ENCODE results near the gene CPD. TPM values are rescaled to one million over a fixed set of nuclear protein-coding genes. Genes with fewer than 3 reads are reported as not detected.

CPD gene
- total and polyA plus RNA-seq, 4 donors: 19.1 to 139 (median 58.8) TPM

DNA sequence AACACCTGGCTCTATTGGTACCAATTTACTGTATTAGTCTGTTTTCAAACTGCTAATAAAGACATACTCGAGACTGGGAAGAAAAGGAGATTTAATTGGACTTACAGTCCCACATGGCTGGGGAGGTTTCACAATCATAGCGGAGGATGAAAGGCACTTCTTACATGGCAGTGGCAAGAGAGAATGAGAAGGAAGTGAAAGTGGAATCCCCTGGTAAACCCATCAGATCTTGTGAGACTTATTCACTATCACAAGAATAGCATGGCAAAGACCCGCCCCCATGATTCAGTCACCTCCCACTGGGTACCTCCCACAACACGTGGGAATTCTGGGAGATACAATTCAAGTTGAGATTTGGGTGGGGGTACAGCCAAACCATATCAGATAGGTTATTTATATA, 75.9 kb downstream of the CPD start:
- H3K36me3 ChIP-seq (ENCODE audit: control insufficient read depth in 4 of 4, insufficient read depth in 3 of 4, low read depth in 1 of 4, low read length in 3 of 4): peaks cover 7 to 19% (median 12%) of the 10 kb centered on the region in 4 donors
- no peaks in the 10 kb centered on the region for H3K27me3 ChIP-seq (ENCODE audit: control insufficient read depth in 4 of 4, insufficient read depth in 4 of 4, low read length in 3 of 4)
- no peak for TF ChIP-seq GABPA (IDR thresholded peaks at IDR 0.05 in 1 of 2, conservative IDR thresholded peaks at IDR 0.05 in 1 of 2)
- no peak for TF ChIP-seq EGR1 (IDR thresholded peaks at IDR 0.05; ENCODE audit: low read depth in 2 of 2)
- TF ChIP-seq FOXA1 (IDR thresholded peaks at IDR 0.05): no peak
- no peak for TF ChIP-seq YY1 (IDR thresholded peaks at IDR 0.05)
- TF ChIP-seq, protein P1, sequence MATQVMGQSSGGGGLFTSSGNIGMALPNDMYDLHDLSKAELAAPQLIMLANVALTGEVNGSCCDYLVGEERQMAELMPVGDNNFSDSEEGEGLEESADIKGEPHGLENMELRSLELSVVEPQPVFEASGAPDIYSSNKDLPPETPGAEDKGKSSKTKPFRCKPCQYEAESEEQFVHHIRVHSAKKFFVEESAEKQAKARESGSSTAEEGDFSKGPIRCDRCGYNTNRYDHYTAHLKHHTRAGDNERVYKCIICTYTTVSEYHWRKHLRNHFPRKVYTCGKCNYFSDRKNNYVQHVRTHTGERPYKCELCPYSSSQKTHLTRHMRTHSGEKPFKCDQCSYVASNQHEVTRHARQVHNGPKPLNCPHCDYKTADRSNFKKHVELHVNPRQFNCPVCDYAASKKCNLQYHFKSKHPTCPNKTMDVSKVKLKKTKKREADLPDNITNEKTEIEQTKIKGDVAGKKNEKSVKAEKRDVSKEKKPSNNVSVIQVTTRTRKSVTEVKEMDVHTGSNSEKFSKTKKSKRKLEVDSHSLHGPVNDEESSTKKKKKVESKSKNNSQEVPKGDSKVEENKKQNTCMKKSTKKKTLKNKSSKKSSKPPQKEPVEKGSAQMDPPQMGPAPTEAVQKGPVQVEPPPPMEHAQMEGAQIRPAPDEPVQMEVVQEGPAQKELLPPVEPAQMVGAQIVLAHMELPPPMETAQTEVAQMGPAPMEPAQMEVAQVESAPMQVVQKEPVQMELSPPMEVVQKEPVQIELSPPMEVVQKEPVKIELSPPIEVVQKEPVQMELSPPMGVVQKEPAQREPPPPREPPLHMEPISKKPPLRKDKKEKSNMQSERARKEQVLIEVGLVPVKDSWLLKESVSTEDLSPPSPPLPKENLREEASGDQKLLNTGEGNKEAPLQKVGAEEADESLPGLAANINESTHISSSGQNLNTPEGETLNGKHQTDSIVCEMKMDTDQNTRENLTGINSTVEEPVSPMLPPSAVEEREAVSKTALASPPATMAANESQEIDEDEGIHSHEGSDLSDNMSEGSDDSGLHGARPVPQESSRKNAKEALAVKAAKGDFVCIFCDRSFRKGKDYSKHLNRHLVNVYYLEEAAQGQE (IDR thresholded peaks at IDR 0.05): no peak
- no peak for TF ChIP-seq HNF4A (conservative IDR thresholded peaks at IDR 0.05)
- TF ChIP-seq, protein P2, sequence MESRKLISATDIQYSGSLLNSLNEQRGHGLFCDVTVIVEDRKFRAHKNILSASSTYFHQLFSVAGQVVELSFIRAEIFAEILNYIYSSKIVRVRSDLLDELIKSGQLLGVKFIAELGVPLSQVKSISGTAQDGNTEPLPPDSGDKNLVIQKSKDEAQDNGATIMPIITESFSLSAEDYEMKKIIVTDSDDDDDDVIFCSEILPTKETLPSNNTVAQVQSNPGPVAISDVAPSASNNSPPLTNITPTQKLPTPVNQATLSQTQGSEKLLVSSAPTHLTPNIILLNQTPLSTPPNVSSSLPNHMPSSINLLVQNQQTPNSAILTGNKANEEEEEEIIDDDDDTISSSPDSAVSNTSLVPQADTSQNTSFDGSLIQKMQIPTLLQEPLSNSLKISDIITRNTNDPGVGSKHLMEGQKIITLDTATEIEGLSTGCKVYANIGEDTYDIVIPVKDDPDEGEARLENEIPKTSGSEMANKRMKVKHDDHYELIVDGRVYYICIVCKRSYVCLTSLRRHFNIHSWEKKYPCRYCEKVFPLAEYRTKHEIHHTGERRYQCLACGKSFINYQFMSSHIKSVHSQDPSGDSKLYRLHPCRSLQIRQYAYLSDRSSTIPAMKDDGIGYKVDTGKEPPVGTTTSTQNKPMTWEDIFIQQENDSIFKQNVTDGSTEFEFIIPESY (IDR thresholded peaks at IDR 0.05): no peak
- TF ChIP-seq RAD21 (IDR thresholded peaks at IDR 0.05): no peak
- TF ChIP-seq, protein P3, sequence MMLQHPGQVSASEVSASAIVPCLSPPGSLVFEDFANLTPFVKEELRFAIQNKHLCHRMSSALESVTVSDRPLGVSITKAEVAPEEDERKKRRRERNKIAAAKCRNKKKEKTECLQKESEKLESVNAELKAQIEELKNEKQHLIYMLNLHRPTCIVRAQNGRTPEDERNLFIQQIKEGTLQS (IDR thresholded peaks at IDR 0.05): no peak
- TF ChIP-seq, protein P4, sequence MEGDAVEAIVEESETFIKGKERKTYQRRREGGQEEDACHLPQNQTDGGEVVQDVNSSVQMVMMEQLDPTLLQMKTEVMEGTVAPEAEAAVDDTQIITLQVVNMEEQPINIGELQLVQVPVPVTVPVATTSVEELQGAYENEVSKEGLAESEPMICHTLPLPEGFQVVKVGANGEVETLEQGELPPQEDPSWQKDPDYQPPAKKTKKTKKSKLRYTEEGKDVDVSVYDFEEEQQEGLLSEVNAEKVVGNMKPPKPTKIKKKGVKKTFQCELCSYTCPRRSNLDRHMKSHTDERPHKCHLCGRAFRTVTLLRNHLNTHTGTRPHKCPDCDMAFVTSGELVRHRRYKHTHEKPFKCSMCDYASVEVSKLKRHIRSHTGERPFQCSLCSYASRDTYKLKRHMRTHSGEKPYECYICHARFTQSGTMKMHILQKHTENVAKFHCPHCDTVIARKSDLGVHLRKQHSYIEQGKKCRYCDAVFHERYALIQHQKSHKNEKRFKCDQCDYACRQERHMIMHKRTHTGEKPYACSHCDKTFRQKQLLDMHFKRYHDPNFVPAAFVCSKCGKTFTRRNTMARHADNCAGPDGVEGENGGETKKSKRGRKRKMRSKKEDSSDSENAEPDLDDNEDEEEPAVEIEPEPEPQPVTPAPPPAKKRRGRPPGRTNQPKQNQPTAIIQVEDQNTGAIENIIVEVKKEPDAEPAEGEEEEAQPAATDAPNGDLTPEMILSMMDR (IDR thresholded peaks at IDR 0.05; ENCODE audit: low read depth, low read length, missing input control): no peak
- no peak for TF ChIP-seq JUND (IDR thresholded peaks at IDR 0.05)
- no peak for TF ChIP-seq NR2F2 (IDR thresholded peaks at IDR 0.05)
- H3K9me3 ChIP-seq (ENCODE audit: control insufficient read depth in 4 of 4, low read length in 3 of 4): no peaks in the 10 kb centered on the region
- peaks cover 4 to 14% (median 8%) of the 10 kb centered on the region in 4 donors for H3K4me1 ChIP-seq (ENCODE audit: control insufficient read depth in 4 of 4, insufficient read depth in 4 of 4, low read length in 3 of 4)
- no peak overlapping the region for H3K4me3 ChIP-seq (ENCODE audit: low read depth in 1 of 3, low read length in 3 of 3)
- WGBS: 93% methylated on average over 4 of the region's 4 CpGs
- DNase-seq (ENCODE audit: low spot score): no peak
- no peak overlapping the region for H3K9ac ChIP-seq (ENCODE audit: low read depth in 1 of 2, low read length in 2 of 2)
- H3K27ac ChIP-seq (ENCODE audit: low read depth in 1 of 2, low read length in 2 of 2): no peak overlapping the region

DNA sequence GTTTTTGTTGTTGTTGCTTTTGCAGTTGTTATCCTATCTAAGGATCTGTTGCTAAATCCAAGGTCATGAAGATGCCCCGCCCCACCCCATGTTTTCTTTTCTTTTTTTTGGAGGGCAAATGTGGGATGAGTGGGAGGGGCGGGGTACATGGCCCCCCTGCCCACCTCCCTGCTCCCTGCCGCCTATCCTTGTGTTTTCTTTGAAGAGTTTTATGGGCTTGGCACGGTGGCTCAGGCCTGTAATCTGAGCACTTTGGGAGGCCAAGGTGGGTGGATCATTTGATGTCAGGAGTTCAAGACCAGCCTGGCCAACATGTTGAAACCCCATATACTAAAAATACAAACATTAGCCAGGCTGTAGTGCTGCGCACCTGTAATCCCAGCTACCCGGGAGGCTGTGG, 79.6 kb downstream of the CPD start:
- no peak for DNase-seq (ENCODE audit: low spot score)
- peaks cover 12 to 26% (median 20%) of the 10 kb centered on the region in 4 donors for H3K36me3 ChIP-seq (ENCODE audit: control insufficient read depth in 4 of 4, insufficient read depth in 3 of 4, low read depth in 1 of 4, low read length in 3 of 4)
- H3K9ac ChIP-seq (ENCODE audit: low read depth in 1 of 2, low read length in 2 of 2): no peak overlapping the region
- no peaks in the 10 kb centered on the region for H3K27me3 ChIP-seq (ENCODE audit: control insufficient read depth in 4 of 4, insufficient read depth in 4 of 4, low read length in 3 of 4)
- H3K4me3 ChIP-seq (ENCODE audit: low read depth in 1 of 3, low read length in 3 of 3): no peak overlapping the region
- whole genome bisulfite sequencing: 95% methylated on average over 6 of the region's 6 CpGs
- no peaks in the 10 kb centered on the region for H3K9me3 ChIP-seq (ENCODE audit: control insufficient read depth in 4 of 4, low read length in 3 of 4)
- no peaks in the 10 kb centered on the region for H3K4me1 ChIP-seq (ENCODE audit: control insufficient read depth in 4 of 4, insufficient read depth in 4 of 4, low read length in 3 of 4)
- no peak overlapping the region for H3K27ac ChIP-seq (ENCODE audit: low read depth in 1 of 2, low read length in 2 of 2)
- TF ChIP-seq, protein P5, sequence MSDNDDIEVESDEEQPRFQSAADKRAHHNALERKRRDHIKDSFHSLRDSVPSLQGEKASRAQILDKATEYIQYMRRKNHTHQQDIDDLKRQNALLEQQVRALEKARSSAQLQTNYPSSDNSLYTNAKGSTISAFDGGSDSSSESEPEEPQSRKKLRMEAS (IDR thresholded peaks at IDR 0.05): no peak
- TF ChIP-seq EGR1 (IDR thresholded peaks at IDR 0.05; ENCODE audit: low read depth in 2 of 2) (no peak), TAF1 (conservative IDR thresholded peaks at IDR 0.05) (no peak), HNF4G (IDR thresholded peaks at IDR 0.05) (no peak), FOXA2 (IDR thresholded peaks at IDR 0.05) (no peak), SP1 (IDR thresholded peaks at IDR 0.05) (no peak), YY1 (IDR thresholded peaks at IDR 0.05) (no peak), GABPA (IDR thresholded peaks at IDR 0.05 in 1 of 2, conservative IDR thresholded peaks at IDR 0.05 in 1 of 2) (no peak)
- TF ChIP-seq, protein P1 (IDR thresholded peaks at IDR 0.05): no peak
- TF ChIP-seq, protein P4 (IDR thresholded peaks at IDR 0.05; ENCODE audit: low read depth, low read length, missing input control): no peak
